DND-41 (cell line): Measurements from ENCODE around the gene GALR2.

Source experiments
- ATAC-seq: fragments of 200-7000 bp; cut with Tn5 transposase; 3 replicates; pipeline ENCODE4 v1.9.1; 2021; ENCODE audit warnings: low read depth; ENCODE audit not compliant: insufficient read depth
- DNase-seq: peaks from one replicate; pipeline ENCODE4 v3.0.0-alpha.2; 2020
- H2AFZ ChIP-seq: 2 replicates; pipeline ENCODE4 v1.6.0; 2012; ENCODE audit warnings: low read depth, low read length
- H3K27ac ChIP-seq: 2 replicates; pipeline ENCODE4 v1.5.1; 2012; ENCODE audit warnings: low read length, inconsistent platforms
- H3K27me3 ChIP-seq: fragments of 200-600 bp; sonication (generic); 2 replicates; pipeline ENCODE4 v1.6.0; 2012; ENCODE audit warnings: low read length, mild to moderate bottlenecking, inconsistent platforms; ENCODE audit not compliant: insufficient read depth, poor library complexity
- H3K36me3 ChIP-seq: 2 replicates; pipeline ENCODE4 v1.5.1; 2012; ENCODE audit warnings: low read length, inconsistent platforms; ENCODE audit not compliant: insufficient read depth
- H3K4me1 ChIP-seq: 2 replicates; pipeline ENCODE4 v1.5.1; 2012; ENCODE audit warnings: mild to moderate bottlenecking, low read length; ENCODE audit not compliant: insufficient read depth
- H3K4me2 ChIP-seq: 2 replicates; pipeline ENCODE4 v1.6.0; 2012; ENCODE audit warnings: mild to moderate bottlenecking, moderate library complexity, low read length, inconsistent platforms; ENCODE audit not compliant: insufficient read depth
- H3K4me3 ChIP-seq, 2 experiments: fragments of 200-600 bp in 1 of 2; shearing (Covaris generic) in 1 of 2; 2 replicates each; pipeline ENCODE4 v1.5.1; 2012 to 2016; ENCODE audit warnings: inconsistent platforms in 2 of 2, low read length in 2 of 2, mild to moderate bottlenecking in 2 of 2, low read depth in 1 of 2, moderate library complexity in 1 of 2
- H3K79me2 ChIP-seq: 2 replicates; pipeline ENCODE4 v1.6.0; 2012; ENCODE audit warnings: low read length, inconsistent platforms; ENCODE audit not compliant: insufficient read depth
- H3K9ac ChIP-seq: 2 replicates; pipeline ENCODE4 v1.6.0; 2012; ENCODE audit warnings: low read depth, mild to moderate bottlenecking, inconsistent platforms, low read length, moderate library complexity
- H3K9me3 ChIP-seq: 2 replicates; pipeline ENCODE4 v1.5.1; 2012; ENCODE audit warnings: low read length, moderate library complexity, mild to moderate bottlenecking, inconsistent platforms; ENCODE audit not compliant: insufficient read depth, severe bottlenecking
- H4K20me1 ChIP-seq: 2 replicates; pipeline ENCODE4 v1.6.0; 2012; ENCODE audit warnings: low read length; ENCODE audit not compliant: insufficient read depth
- CTCF ChIP-seq: IDR thresholded peaks from 2 replicates; pipeline ENCODE4 v1.5.1; 2012; ENCODE audit warnings: borderline replicate concordance, low read length, moderate library complexity, mild to moderate bottlenecking; ENCODE audit not compliant: poor library complexity, severe bottlenecking; ENCODE audit errors: extremely low read depth
- EZH2 ChIP-seq: IDR thresholded peaks from 3 replicates; pipeline ENCODE4 v1.6.1; 2012; ENCODE audit warnings: borderline replicate concordance, low read depth, mild to moderate bottlenecking, moderate library complexity, low read length, inconsistent platforms; ENCODE audit not compliant: severe bottlenecking

GALR2 gene

GRCh38 chr17:76106703-76107102 is 32.1 kb downstream of the GALR2 start:
- no peak for TF ChIP-seq CTCF
- TF ChIP-seq EZH2, result no peak
- Histone ChIP-seq H3K4me2 (no peak overlapping the region), H3K36me3 (peaks cover 6% of the 10 kb centered on the region), H3K27me3 (no peaks in the 10 kb centered on the region), H3K4me3 (no peak overlapping the region), H3K9ac (no peak overlapping the region), H3K9me3 (no peaks in the 10 kb centered on the region), H3K79me2 (peaks cover 24% of the 10 kb centered on the region), H2AFZ (no peak overlapping the region), H3K27ac (no peak overlapping the region), H3K4me1 (peaks cover 25% of the 10 kb centered on the region), H4K20me1 (no peaks in the 10 kb centered on the region)
- no peak for DNase-seq
- ATAC-seq, result no peak

GRCh38 chr17:76107509-76107908 is 32.9 kb downstream of the GALR2 start:
- Histone ChIP-seq H3K9me3 (no peaks in the 10 kb centered on the region), H3K4me3 (no peak overlapping the region), H3K9ac (no peak overlapping the region), H3K4me2 (no peak overlapping the region), H2AFZ (no peak overlapping the region), H3K27ac (no peak overlapping the region), H4K20me1 (no peaks in the 10 kb centered on the region), H3K36me3 (no peaks in the 10 kb centered on the region; the same call in 1 of the 2 replicates), H3K27me3 (no peaks in the 10 kb centered on the region), H3K4me1 (peaks cover 17% of the 10 kb centered on the region), H3K79me2 (peaks cover 16% of the 10 kb centered on the region)
- DNase-seq (no peak), ATAC-seq (no peak)
- TF ChIP-seq EZH2, result no peak
- TF ChIP-seq CTCF, result peak; percentile 52

GRCh38 chr17:76111956-76112355 is 37.4 kb downstream of the GALR2 start:
- no peak overlapping the region for H2AFZ ChIP-seq
- ATAC-seq, result no peak
- no peaks in the 10 kb centered on the region for H3K9me3 ChIP-seq

More at GRCh38 chr17:76111956-76112355, 37.4 kb downstream of the GALR2 start:
- no peak overlapping the region for H3K27ac ChIP-seq
- no peaks in the 10 kb centered on the region for H3K27me3 ChIP-seq
- TF ChIP-seq CTCF, result no peak
- TF ChIP-seq EZH2, result no peak
- H3K4me3 ChIP-seq, result no peak overlapping the region
- no peak overlapping the region for H3K9ac ChIP-seq
- no peaks in the 10 kb centered on the region for H4K20me1 ChIP-seq
- H3K79me2 ChIP-seq, result no peaks in the 10 kb centered on the region
- H3K4me2 ChIP-seq, result no peak overlapping the region
- no peak for DNase-seq
- no peaks in the 10 kb centered on the region for H3K36me3 ChIP-seq
- no peaks in the 10 kb centered on the region for H3K4me1 ChIP-seq
